ENCODE data around the gene G2E3. TPM values are rescaled to one million over a fixed set of nuclear protein-coding genes. Genes with fewer than 3 reads are reported as not detected.

G2E3 gene
- total RNA-seq, 4 donors from 2014 or later: 7.5 to 10.5 (median 9.9) TPM

- H3K27me3 ChIP-seq: no peaks in the 10 kb centered on the region
- H3K36me3 ChIP-seq: no peaks in the 10 kb centered on the region
- H3K9me3 ChIP-seq: no peaks in the 10 kb centered on the region
- 95 to 100% methylated on average over 2 of the region's 2 CpGs for WGBS, 2 donors (ENCODE audit: low coverage in 1 of 2)
- no peak for DNase-seq
- H3K4me1 ChIP-seq: peaks cover 6 to 25% (median 13%) of the 10 kb centered on the region in 4 donors
- intact Hi-C loops (cut with DNase I; ENCODE audit: low total_unique reads) (no loop called here), in situ Hi-C loops (cut with MboI; ENCODE audit: low pct_ligation_motif_present in 1 of 4, low pct_unique_long_range_greater_than_20kb in 1 of 4, low sequenced_read_pairs in 3 of 4) (no loop called here)
- TF ChIP-seq POLR2A (IDR thresholded peaks at IDR 0.05) (no peak), CTCF (IDR thresholded peaks at IDR 0.05) (no peak), POLR2AphosphoS5 (IDR thresholded peaks at IDR 0.05) (no peak), EP300 (IDR thresholded peaks at IDR 0.05; ENCODE audit: low read depth) (no peak)
- H3K4me3 ChIP-seq: no peak overlapping the region
- no peak overlapping the region for H3K27ac ChIP-seq
Observed at GRCh38 chr14:30564235-30564867, 5.4 kb downstream of the G2E3 start.

GRCh38 chr14:30564868-30565248 lies 5.9 kb downstream of the G2E3 start:
- DNase-seq: no peak
- Histone ChIP-seq H3K27me3 (no peaks in the 10 kb centered on the region), H3K4me1 (peaks cover 6 to 27% (median 14%) of the 10 kb centered on the region in 4 donors), H3K4me3 (no peak overlapping the region), H3K27ac (no peak overlapping the region), H3K9me3 (no peaks in the 10 kb centered on the region), H3K36me3 (no peaks in the 10 kb centered on the region)
- TF ChIP-seq POLR2AphosphoS5 (IDR thresholded peaks at IDR 0.05) (no peak), EP300 (IDR thresholded peaks at IDR 0.05; ENCODE audit: low read depth) (no peak), POLR2A (IDR thresholded peaks at IDR 0.05) (no peak), CTCF (IDR thresholded peaks at IDR 0.05) (no peak)
- intact Hi-C loops (cut with DNase I; ENCODE audit: low total_unique reads) (no loop called here), in situ Hi-C loops (cut with MboI; ENCODE audit: low pct_ligation_motif_present in 1 of 4, low pct_unique_long_range_greater_than_20kb in 1 of 4, low sequenced_read_pairs in 3 of 4) (no loop called here)

GRCh38 chr14:30569216-30569902 lies 10.4 kb downstream of the G2E3 start:
- Histone ChIP-seq H3K9me3 (no peaks in the 10 kb centered on the region), H3K4me1 (peaks cover 0 to 28% (median 7%) of the 10 kb centered on the region in 4 donors), H3K4me3 (no peak overlapping the region), H3K36me3 (no peaks in the 10 kb centered on the region), H3K27me3 (no peaks in the 10 kb centered on the region), H3K27ac (no peak overlapping the region)
- in situ Hi-C loops (cut with MboI; ENCODE audit: low pct_ligation_motif_present in 1 of 4, low pct_unique_long_range_greater_than_20kb in 1 of 4, low sequenced_read_pairs in 3 of 4): no loop called here
- TF ChIP-seq POLR2AphosphoS5 (IDR thresholded peaks at IDR 0.05): no peak
- no peak for TF ChIP-seq POLR2A (IDR thresholded peaks at IDR 0.05)
- no peak for TF ChIP-seq CTCF (IDR thresholded peaks at IDR 0.05)
- no peak for TF ChIP-seq EP300 (IDR thresholded peaks at IDR 0.05; ENCODE audit: low read depth)
- no peak for DNase-seq
- WGBS, 2 donors (ENCODE audit: low coverage in 1 of 2): 67% methylated on average over 1 to 2 of the region's 2 CpGs
- intact Hi-C loops (cut with DNase I; ENCODE audit: low total_unique reads): no loop called here

- in situ Hi-C loops (cut with MboI; ENCODE audit: low pct_ligation_motif_present in 1 of 4, low pct_unique_long_range_greater_than_20kb in 1 of 4, low sequenced_read_pairs in 3 of 4): no loop called here
- DNase-seq: no peak
- H3K4me1 ChIP-seq: peaks cover 0 to 30% (median 7%) of the 10 kb centered on the region in 4 donors
- intact Hi-C loops (cut with DNase I; ENCODE audit: low total_unique reads): no loop called here
- H3K36me3 ChIP-seq: no peaks in the 10 kb centered on the region
- no peak overlapping the region for H3K27ac ChIP-seq
- no peaks in the 10 kb centered on the region for H3K27me3 ChIP-seq
- H3K4me3 ChIP-seq: no peak overlapping the region
- no peaks in the 10 kb centered on the region for H3K9me3 ChIP-seq
- TF ChIP-seq POLR2AphosphoS5 (IDR thresholded peaks at IDR 0.05) (no peak), POLR2A (IDR thresholded peaks at IDR 0.05) (no peak), CTCF (IDR thresholded peaks at IDR 0.05) (no peak), EP300 (IDR thresholded peaks at IDR 0.05; ENCODE audit: low read depth) (no peak)
- WGBS, 2 donors (ENCODE audit: low coverage in 1 of 2): 77 to 83% methylated on average over 1 of the region's 1 CpG
Observed at GRCh38 chr14:30569903-30570226, 10.9 kb downstream of the G2E3 start.
